Glutamatergic neuron (in vitro differentiated cells): ENCODE results near the gene EIF4B. TPM values are rescaled to one million over a fixed set of nuclear protein-coding genes. Genes with fewer than 3 reads are reported as not detected.
"Not testable (repeated sequence)": the region's sequence is repeated elsewhere in the genome, so short reads cannot be mapped to it uniquely, and the experiment has no call there.

Experiments
- DNase-seq: peaks from one replicate; pipeline ENCODE4 v3.0.0; 2022
- H3K27ac Mint-ChIP-seq: one replicate; pipeline ENCODE4 v1.8.0; 2020; ENCODE audit warnings: mild to moderate bottlenecking, mixed read lengths, inconsistent platforms; ENCODE audit not compliant: unreplicated experiment
- H3K27me3 Mint-ChIP-seq: one replicate; pipeline ENCODE4 v1.8.0; 2020; ENCODE audit warnings: mild to moderate bottlenecking, moderate library complexity, mixed read lengths, inconsistent platforms; ENCODE audit not compliant: unreplicated experiment
- H3K36me3 Mint-ChIP-seq: one replicate; pipeline ENCODE4 v1.8.0; 2020; ENCODE audit warnings: mild to moderate bottlenecking, mixed read lengths, inconsistent platforms; ENCODE audit not compliant: unreplicated experiment
- H3K4me1 Mint-ChIP-seq: one replicate; pipeline ENCODE4 v1.8.0; 2020; ENCODE audit warnings: mild to moderate bottlenecking, low read depth, mixed read lengths, inconsistent platforms; ENCODE audit not compliant: unreplicated experiment
- H3K4me3 Mint-ChIP-seq: one replicate; pipeline ENCODE4 v1.8.0; 2020; ENCODE audit warnings: mild to moderate bottlenecking, mixed read lengths, inconsistent platforms; ENCODE audit not compliant: unreplicated experiment
- H3K9me3 Mint-ChIP-seq: one replicate; pipeline ENCODE4 v1.8.0; 2020; ENCODE audit warnings: mild to moderate bottlenecking, moderate library complexity, mixed read lengths, inconsistent platforms; ENCODE audit not compliant: unreplicated experiment
- total RNA-seq: library from RNA; stranded (reverse); fragmentation: NEBNext Ultra II Directional; extraction: Animal tissue kit (Norgen Biotek cat#: 25700); gene quantifications from one replicate; pipeline ENCODE4 v1.2.1, GENCODE V29; 2021; ENCODE audit not compliant: unreplicated experiment
- TF ChIP-seq, protein P1 (sequence below): fragments of 200-600 bp; sonication (generic); IDR thresholded peaks from one replicate; pipeline ENCODE4 v1.5.0; 2021; ENCODE audit not compliant: partially characterized antibody, unreplicated experiment

The EIF4B gene
- total RNA-seq, 1 donor from 2014 or later, result 283 TPM

DNA sequence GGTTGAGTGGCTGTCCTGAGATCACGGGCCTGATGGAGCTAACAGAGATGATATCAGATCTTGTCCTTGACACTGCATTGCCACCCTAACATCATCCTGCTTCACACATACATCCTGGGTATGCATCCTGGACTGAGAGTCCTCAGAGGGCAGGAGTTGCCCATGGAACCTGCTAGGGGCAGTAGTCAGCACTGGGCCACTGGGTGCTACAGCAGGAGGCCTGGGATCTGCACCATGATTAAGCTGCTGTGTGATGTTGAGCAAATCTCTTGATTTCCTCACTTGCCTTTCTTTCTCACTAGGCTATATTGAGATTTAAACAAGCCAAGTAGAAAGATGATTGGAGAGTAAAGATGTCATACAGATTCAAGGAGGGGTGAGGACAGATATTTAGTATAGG lies 22.1 kb upstream of the EIF4B start:
- no peak for DNase-seq
- Mint-ChIP-seq H3K4me3 (no peak overlapping the region), H3K4me1 (no peaks in the 10 kb centered on the region), H3K36me3 (no peaks in the 10 kb centered on the region), H3K9me3 (peaks cover 3% of the 10 kb centered on the region), H3K27me3 (peaks cover 2% of the 10 kb centered on the region), H3K27ac (no peak overlapping the region)
- TF ChIP-seq, protein P1, sequence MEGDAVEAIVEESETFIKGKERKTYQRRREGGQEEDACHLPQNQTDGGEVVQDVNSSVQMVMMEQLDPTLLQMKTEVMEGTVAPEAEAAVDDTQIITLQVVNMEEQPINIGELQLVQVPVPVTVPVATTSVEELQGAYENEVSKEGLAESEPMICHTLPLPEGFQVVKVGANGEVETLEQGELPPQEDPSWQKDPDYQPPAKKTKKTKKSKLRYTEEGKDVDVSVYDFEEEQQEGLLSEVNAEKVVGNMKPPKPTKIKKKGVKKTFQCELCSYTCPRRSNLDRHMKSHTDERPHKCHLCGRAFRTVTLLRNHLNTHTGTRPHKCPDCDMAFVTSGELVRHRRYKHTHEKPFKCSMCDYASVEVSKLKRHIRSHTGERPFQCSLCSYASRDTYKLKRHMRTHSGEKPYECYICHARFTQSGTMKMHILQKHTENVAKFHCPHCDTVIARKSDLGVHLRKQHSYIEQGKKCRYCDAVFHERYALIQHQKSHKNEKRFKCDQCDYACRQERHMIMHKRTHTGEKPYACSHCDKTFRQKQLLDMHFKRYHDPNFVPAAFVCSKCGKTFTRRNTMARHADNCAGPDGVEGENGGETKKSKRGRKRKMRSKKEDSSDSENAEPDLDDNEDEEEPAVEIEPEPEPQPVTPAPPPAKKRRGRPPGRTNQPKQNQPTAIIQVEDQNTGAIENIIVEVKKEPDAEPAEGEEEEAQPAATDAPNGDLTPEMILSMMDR, result no peak

GRCh38 chr12:52988898-52989297 lies 17.4 kb upstream of the EIF4B start:
- no peak overlapping the region for H3K27ac Mint-ChIP-seq
- H3K4me3 Mint-ChIP-seq, result no peak overlapping the region
- TF ChIP-seq, protein P1, result no peak

GRCh38 chr12:52990206-52990605 lies 16.1 kb upstream of the EIF4B start:
- TF ChIP-seq, protein P1, result no peak
- Mint-ChIP-seq H3K4me3 (no peak overlapping the region), H3K27me3 (no peaks in the 10 kb centered on the region), H3K4me1 (no peaks in the 10 kb centered on the region), H3K36me3 (no peaks in the 10 kb centered on the region), H3K27ac (no peak overlapping the region), H3K9me3 (no peaks in the 10 kb centered on the region)
- no peak for DNase-seq

More at GRCh38 chr12:52988898-52989297, 17.4 kb upstream of the EIF4B start:
- H3K27me3 Mint-ChIP-seq, result no peaks in the 10 kb centered on the region
- no peak for DNase-seq
- no peaks in the 10 kb centered on the region for H3K36me3 Mint-ChIP-seq
- H3K9me3 Mint-ChIP-seq, result no peaks in the 10 kb centered on the region
- H3K4me1 Mint-ChIP-seq, result no peaks in the 10 kb centered on the region

GRCh38 chr12:52992240-52992639 lies 14.0 kb upstream of the EIF4B start:
- not testable (repeated sequence) for DNase-seq, H3K36me3 Mint-ChIP-seq, H3K9me3 Mint-ChIP-seq, H3K27me3 Mint-ChIP-seq, H3K4me3 Mint-ChIP-seq, H3K4me1 Mint-ChIP-seq, H3K27ac Mint-ChIP-seq

DNA sequence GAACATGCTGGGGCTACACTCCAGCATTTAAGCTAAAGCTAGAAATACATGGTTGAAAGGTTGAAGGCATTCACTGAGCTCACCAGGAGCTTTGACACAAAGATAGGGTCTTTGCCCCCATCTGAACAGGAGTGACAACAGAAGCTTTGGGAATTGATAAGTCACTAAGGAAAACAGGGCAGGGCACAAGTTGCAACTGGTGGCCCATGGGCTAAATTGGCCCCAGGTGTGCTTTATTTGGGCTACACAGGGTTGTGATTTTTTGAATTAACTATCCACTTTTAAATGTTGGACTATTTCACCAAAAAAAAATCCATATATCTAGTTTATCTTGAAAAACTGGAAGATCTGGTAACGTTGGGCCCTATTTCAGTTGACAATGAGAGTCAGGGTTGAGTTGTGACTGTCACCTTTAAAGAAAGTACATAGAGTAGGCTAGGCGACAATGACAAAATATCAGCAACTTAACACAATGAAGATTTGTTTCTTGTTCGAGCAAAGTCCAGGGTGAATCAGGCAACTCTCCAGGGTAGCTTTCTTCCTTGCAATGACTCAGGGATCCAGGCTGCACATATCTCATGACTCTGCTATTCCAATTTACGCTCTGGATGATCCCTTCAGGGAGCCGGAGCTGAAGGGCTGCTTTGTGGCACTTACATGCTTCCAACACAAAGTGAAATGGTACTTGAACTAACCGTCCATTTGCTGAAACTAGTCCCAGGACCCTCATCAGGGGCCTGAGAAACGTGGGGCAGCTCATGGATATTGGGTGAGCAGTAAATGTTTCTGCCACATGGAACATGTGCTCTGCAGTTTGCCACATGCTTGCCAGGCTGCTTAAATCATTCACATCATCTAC lies 13.3 kb upstream of the EIF4B start:
- H3K9me3 Mint-ChIP-seq, result no peaks in the 10 kb centered on the region
- no peak overlapping the region for H3K4me3 Mint-ChIP-seq
- H3K27ac Mint-ChIP-seq, result no peak overlapping the region

More for the DNA sequence above, 13.3 kb upstream of the EIF4B start:
- Mint-ChIP-seq H3K36me3 (no peaks in the 10 kb centered on the region), H3K4me1 (no peaks in the 10 kb centered on the region), H3K27me3 (peaks cover 2% of the 10 kb centered on the region)
- no peak for DNase-seq
- TF ChIP-seq, protein P1, result no peak
